Progenitor cell of endocrine pancreas (in vitro differentiated cells): ENCODE data around the gene RNASE11. TPM values are rescaled to one million over a fixed set of nuclear protein-coding genes. Genes with fewer than 3 reads are reported as not detected.
"Not testable (repeated sequence)": the region's sequence is repeated elsewhere in the genome, so short reads cannot be mapped to it uniquely, and the experiment has no call there.

Source experiments
- DNase-seq: peaks from one replicate; pipeline ENCODE4 v3.0.0; 2021; ENCODE audit warnings: low spot score; ENCODE audit not compliant: unreplicated experiment
- H3K27ac Mint-ChIP-seq: 2 replicates; pipeline ENCODE4 v1.8.0; 2021; ENCODE audit warnings: mild to moderate bottlenecking, moderate library complexity, mixed read lengths
- H3K27me3 Mint-ChIP-seq: 2 replicates; pipeline ENCODE4 v1.8.0; 2021; ENCODE audit warnings: mixed read lengths
- H3K36me3 Mint-ChIP-seq: 2 replicates; pipeline ENCODE4 v1.8.0; 2022; ENCODE audit warnings: mixed read lengths; ENCODE audit not compliant: insufficient read depth
- H3K4me1 Mint-ChIP-seq: 2 replicates; pipeline ENCODE4 v1.8.0; 2021; ENCODE audit warnings: low read depth, mixed read lengths
- H3K4me3 Mint-ChIP-seq: 2 replicates; pipeline ENCODE4 v1.8.0; 2021; ENCODE audit warnings: low read depth, mild to moderate bottlenecking, moderate library complexity, mixed read lengths
- H3K9me3 Mint-ChIP-seq: 2 replicates; pipeline ENCODE4 v1.8.0; 2021; ENCODE audit warnings: low read depth, mixed read lengths
- total RNA-seq: library from RNA; stranded (reverse); gene quantifications from 2 replicates; pipeline ENCODE4 v1.2.1, GENCODE V29; 2021
- TF ChIP-seq, protein P1 (sequence below): fragments of 200-600 bp; sonication (generic); IDR thresholded peaks from one replicate; pipeline ENCODE4 v1.5.0; 2021; ENCODE audit warnings: antibody characterized with exemption, mild to moderate bottlenecking; ENCODE audit not compliant: unreplicated experiment

RNASE11 gene
- total RNA-seq, 1 donor from 2014 or later = not detected

DNA sequence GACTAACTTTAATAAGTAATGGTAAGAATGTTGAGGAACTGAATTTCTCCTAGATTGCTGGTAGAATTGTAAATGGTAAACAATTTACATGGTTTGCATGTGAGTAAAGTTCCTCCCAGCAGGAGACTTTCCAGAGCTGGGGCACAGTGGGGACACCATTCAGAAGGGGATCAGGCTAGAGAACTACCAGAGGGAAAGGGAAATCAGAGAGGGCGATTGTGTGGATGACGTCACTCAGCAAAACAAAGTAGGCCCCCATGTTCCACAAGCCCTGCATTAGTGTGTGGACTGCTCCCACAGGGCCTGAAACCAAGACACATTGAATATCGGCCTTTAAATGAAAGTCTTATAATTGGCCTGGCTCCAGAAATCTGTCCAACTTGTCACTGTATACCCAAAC, 9.5 kb downstream of the RNASE11 start:
- DNase-seq = no peak
- TF ChIP-seq, protein P1, sequence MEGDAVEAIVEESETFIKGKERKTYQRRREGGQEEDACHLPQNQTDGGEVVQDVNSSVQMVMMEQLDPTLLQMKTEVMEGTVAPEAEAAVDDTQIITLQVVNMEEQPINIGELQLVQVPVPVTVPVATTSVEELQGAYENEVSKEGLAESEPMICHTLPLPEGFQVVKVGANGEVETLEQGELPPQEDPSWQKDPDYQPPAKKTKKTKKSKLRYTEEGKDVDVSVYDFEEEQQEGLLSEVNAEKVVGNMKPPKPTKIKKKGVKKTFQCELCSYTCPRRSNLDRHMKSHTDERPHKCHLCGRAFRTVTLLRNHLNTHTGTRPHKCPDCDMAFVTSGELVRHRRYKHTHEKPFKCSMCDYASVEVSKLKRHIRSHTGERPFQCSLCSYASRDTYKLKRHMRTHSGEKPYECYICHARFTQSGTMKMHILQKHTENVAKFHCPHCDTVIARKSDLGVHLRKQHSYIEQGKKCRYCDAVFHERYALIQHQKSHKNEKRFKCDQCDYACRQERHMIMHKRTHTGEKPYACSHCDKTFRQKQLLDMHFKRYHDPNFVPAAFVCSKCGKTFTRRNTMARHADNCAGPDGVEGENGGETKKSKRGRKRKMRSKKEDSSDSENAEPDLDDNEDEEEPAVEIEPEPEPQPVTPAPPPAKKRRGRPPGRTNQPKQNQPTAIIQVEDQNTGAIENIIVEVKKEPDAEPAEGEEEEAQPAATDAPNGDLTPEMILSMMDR = no peak
- no peak overlapping the region for H3K4me3 Mint-ChIP-seq
- H3K27ac Mint-ChIP-seq = no peak overlapping the region
- no peaks in the 10 kb centered on the region for H3K36me3 Mint-ChIP-seq
- no peaks in the 10 kb centered on the region for H3K9me3 Mint-ChIP-seq
- H3K4me1 Mint-ChIP-seq = peaks cover 11% of the 10 kb centered on the region
- H3K27me3 Mint-ChIP-seq = no peaks in the 10 kb centered on the region

DNA sequence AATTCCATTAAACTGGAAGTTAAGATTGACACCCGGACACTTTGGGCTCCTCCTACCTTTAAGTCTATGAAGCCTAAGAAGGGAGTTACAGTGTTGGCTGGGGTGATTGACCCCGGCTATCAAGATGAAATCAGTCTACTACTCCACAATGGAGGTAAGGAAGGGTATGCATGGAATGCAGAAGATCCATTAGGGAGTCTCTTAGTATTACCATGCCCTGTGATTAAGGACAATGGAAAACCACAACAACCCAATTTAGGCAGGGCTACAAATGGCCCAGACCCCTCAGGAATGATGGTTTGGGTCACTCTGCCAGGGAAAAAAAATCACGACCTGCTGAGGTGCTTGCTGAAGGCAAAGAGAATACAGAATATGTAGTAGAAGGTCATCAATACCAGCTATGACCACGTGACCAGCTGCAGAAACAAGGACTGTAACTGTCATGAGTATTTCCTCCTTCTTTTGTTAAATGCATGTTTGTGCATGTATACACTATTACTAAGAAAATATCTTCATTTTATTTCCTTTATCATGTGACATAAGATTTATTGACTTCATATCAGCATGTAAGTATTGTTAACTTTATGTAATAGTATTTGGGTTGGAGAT, 15.3 kb downstream of the RNASE11 start:
- H3K4me1 Mint-ChIP-seq, H3K27me3 Mint-ChIP-seq, H3K36me3 Mint-ChIP-seq, DNase-seq, H3K9me3 Mint-ChIP-seq, H3K27ac Mint-ChIP-seq, H3K4me3 Mint-ChIP-seq: not testable (repeated sequence)

DNA sequence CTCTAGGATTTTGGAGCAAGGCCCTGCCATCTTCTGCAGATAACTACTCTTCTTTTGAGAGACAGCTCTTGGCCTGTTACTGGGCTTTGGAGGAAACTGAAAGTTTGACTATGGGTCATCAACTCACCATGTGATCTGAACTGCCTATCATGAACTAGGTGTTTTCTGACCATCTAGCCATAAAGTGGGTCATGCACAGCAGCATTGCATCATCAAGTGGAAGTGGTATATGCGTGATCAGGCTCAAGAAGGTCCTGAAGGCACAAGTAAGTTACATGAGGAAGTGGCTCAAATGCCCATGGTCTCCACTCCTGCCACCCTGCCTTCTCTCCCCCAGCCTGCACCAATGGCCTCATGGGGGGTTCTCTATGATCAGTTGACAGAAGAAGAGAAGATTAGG, 17.1 kb downstream of the RNASE11 start:
- H3K27ac Mint-ChIP-seq, H3K4me1 Mint-ChIP-seq, H3K9me3 Mint-ChIP-seq, H3K4me3 Mint-ChIP-seq, H3K36me3 Mint-ChIP-seq, DNase-seq, H3K27me3 Mint-ChIP-seq: not testable (repeated sequence)

DNA sequence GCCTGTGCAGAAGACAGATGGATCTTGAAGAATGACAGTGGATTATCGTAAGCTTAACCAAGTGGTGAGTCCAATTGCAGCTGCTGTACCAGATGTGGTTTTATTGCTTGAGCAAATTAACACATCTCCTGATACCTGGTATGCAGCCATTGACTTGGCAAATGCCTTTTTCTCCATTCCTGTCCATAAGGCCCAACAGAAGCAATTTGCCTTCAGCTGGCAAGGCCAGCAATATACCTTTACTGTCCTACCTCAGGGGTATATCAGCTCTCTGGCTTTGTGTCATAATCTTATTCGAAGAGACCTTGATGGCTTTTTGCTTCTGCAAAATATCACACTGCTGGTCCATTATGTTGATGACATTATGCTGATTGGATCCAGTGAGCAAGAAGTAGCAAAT, 17.9 kb downstream of the RNASE11 start:
- not testable (repeated sequence) for H3K4me1 Mint-ChIP-seq, H3K4me3 Mint-ChIP-seq, H3K27me3 Mint-ChIP-seq, H3K27ac Mint-ChIP-seq, H3K36me3 Mint-ChIP-seq, H3K9me3 Mint-ChIP-seq, DNase-seq

DNA sequence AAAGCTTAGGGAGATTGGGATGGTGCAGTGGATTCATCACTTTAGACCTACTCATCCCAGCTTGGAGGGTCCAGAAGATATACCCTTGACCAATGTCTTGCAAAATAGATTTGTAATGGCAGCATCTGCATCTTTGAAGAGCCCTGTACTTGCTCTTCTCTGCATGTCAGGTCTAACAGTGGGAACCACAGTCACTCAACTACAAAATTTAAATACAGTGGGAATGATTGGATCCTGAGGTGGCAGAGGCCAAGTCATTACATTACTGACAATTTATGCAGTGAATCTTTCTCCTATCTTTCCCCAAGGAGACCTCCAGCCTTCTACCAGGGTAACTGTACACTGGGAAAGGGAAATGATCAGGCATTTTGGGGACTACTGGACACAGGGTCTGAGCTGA, 18.7 kb downstream of the RNASE11 start:
- H3K9me3 Mint-ChIP-seq = peaks cover 8% of the 10 kb centered on the region
- no peaks in the 10 kb centered on the region for H3K27me3 Mint-ChIP-seq
- no peak overlapping the region for H3K4me3 Mint-ChIP-seq
- no peak for DNase-seq
- H3K27ac Mint-ChIP-seq = no peak overlapping the region
- TF ChIP-seq, protein P1 = no peak
- no peaks in the 10 kb centered on the region for H3K4me1 Mint-ChIP-seq
- no peaks in the 10 kb centered on the region for H3K36me3 Mint-ChIP-seq

DNA sequence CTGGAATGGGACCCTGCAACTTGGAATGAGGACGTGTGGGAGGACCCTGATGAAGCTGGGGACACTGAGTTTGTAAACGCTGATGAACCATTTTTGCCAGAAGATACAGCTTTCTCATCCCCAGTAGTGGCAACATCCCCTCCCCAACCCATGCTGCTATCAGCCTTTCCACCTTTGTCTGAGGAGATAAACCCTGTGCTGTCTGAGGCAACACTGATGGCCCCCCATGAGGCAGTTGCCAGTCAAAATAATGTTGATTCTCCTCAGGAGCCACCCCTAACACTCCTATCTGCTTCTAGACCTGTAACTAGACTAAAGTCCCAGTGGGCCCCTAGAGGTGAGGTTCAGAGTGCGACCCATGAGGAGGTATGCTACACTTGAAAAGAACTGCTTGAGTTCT, 19.4 kb downstream of the RNASE11 start:
- Mint-ChIP-seq H3K27me3 (no peaks in the 10 kb centered on the region), H3K9me3 (peaks cover 8% of the 10 kb centered on the region), H3K4me3 (no peak overlapping the region), H3K27ac (no peak overlapping the region), H3K4me1 (no peaks in the 10 kb centered on the region), H3K36me3 (no peaks in the 10 kb centered on the region)
- TF ChIP-seq, protein P1 = no peak
- DNase-seq = no peak

DNA sequence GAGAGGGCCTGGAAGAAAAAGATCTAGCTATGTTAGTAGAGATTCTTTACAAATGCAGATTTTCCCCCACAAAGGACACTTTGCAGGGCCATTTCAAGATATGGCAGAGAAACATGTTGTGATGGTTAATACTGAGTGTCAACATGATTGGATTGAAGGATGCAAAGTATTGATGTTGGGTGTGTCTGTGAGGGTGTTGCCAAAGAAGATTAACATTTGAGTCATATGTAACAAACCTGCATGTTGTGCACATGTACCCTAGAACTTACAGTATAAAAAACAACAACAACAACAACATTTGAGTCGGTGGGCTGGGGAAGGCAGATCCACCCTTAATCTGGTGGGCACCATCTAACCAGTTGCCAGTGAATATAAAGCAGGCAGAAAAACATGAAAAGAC, 20.6 kb downstream of the RNASE11 start:
- DNase-seq, H3K27me3 Mint-ChIP-seq: not testable (repeated sequence)

More for the DNA sequence above, 20.6 kb downstream of the RNASE11 start:
- not testable (repeated sequence) for H3K4me3 Mint-ChIP-seq, H3K4me1 Mint-ChIP-seq, H3K36me3 Mint-ChIP-seq, H3K27ac Mint-ChIP-seq, H3K9me3 Mint-ChIP-seq
